GM12873 (cell line): ENCODE data around the gene PHF24.

Source experiments
- TF ChIP-seq, protein P1 (sequence below): IDR thresholded peaks from 2 replicates; pipeline ENCODE4 v1.5.1; 2012; ENCODE audit warnings: low read depth, mild to moderate bottlenecking, moderate library complexity, low read length, control low read depth; ENCODE audit not compliant: insufficient read depth; ENCODE audit errors: missing control alignments

PHF24 gene

DNA sequence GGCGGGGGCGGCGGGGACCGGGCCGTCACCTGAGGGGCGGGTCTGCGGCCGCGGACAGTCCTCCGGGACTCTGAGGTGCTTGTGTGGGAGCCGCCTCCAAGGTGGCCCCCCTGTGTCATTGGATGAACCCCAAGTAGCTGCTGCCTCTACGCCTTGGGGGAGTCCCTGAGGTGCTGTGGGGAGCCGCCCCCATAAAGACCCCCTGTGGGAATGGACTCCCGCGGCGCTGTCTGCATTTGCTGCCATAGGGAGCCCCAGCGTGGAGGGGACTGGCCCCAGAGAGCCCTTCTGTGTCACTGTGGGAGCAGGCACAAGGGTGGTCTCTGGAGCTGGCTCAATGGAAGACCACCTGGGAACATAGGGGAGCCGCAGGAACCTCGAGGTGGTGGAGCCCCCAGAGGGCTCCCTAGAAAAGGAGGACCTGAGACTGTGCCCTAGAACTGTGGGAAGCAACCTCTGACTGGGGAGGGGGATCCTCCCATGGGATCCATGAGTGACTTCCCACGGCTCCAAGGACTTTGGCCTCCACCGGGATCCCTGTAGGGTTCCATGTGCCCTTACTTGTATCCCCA lies 412 bp downstream of the PHF24 start:
- TF ChIP-seq, protein P1, sequence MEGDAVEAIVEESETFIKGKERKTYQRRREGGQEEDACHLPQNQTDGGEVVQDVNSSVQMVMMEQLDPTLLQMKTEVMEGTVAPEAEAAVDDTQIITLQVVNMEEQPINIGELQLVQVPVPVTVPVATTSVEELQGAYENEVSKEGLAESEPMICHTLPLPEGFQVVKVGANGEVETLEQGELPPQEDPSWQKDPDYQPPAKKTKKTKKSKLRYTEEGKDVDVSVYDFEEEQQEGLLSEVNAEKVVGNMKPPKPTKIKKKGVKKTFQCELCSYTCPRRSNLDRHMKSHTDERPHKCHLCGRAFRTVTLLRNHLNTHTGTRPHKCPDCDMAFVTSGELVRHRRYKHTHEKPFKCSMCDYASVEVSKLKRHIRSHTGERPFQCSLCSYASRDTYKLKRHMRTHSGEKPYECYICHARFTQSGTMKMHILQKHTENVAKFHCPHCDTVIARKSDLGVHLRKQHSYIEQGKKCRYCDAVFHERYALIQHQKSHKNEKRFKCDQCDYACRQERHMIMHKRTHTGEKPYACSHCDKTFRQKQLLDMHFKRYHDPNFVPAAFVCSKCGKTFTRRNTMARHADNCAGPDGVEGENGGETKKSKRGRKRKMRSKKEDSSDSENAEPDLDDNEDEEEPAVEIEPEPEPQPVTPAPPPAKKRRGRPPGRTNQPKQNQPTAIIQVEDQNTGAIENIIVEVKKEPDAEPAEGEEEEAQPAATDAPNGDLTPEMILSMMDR: no peak

- TF ChIP-seq, protein P1: no peak
These were observed 1.4 kb downstream of the PHF24 start for GRCh38 chr9:34959461-34959860.

DNA sequence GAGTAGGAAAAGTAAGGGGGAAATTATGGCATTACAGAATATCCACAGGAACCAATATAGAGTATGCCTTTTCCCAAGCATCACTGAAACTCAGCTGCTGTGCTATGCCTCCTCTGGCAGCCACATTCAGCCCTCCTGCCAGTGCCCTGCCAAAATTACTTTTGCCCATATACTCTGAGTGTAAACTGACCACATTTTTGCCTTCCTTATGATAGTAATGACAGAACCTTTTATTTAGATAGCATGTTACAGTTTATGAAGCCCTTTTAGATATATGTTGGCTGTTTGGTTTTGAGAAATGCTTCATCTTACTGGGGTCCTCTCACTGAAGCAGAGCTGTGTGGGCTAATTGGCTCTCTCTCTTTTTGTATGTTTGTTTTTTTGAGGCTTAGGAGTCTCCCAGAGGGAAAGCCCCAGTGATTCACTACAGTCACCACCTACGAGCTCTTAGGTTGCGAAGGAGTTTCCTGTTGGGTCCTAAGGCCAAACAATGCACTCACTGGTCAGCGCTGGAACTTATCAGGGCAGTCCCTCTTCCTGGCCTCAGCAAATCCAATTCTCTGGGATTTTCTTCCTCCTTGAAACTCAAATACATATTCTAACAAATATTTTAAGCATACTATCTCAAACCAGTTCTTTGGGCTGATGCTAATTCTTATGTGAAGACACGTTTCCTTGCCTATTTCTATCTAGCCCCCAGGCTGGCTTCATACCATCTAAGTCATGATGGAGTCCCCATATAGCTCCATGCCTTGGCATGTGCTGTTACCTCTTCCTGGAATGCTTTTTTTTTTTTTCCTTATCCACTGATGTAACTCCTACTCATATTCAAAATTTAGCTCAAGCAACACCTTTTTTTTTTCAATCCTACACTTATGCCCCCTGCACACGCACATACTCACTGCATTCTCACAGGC lies 3.7 kb downstream of the PHF24 start:
- TF ChIP-seq, protein P1: no peak

DNA sequence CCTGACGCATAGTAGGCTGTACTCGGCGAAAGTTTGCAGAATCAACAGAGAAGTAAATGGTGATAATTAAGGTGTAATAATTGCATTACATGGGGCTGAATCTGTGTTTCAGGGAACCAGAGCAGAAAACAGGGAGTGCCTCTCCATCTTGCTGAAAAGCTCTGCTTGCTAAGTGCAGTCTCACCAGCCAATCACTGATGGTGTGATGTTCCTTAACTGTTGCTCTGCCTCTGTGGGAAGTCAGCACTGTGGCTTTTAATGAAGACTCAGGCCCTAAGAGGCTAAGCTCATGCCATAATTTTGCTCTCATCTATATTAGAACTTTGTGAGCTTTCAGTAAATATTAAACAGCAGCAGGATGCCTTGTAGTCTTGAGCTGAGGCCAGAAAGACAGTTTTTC lies 4.5 kb downstream of the PHF24 start:
- TF ChIP-seq, protein P1: no peak

- TF ChIP-seq, protein P1: no peak
These were observed 5.5 kb downstream of the PHF24 start for GRCh38 chr9:34963552-34963951.

DNA sequence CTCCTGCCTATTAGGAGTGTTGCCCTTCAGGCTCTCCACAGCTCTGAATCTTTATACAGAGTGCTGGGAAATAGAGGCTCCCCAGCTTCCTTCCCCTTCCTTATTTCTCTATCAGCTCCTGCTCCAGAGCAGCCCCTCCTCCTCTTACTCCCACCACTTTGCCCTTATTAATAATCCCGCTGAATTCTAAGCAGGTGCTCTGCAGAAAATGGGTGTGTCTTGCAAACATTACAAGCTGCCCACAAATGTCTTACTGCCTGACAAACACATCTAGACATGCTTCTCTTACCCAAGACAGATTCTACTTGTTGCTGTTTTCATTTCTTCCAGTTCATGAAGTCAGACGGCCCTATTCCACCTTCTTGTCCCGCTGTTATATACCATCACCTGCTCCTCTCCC lies 6.4 kb downstream of the PHF24 start:
- TF ChIP-seq, protein P1: no peak

DNA sequence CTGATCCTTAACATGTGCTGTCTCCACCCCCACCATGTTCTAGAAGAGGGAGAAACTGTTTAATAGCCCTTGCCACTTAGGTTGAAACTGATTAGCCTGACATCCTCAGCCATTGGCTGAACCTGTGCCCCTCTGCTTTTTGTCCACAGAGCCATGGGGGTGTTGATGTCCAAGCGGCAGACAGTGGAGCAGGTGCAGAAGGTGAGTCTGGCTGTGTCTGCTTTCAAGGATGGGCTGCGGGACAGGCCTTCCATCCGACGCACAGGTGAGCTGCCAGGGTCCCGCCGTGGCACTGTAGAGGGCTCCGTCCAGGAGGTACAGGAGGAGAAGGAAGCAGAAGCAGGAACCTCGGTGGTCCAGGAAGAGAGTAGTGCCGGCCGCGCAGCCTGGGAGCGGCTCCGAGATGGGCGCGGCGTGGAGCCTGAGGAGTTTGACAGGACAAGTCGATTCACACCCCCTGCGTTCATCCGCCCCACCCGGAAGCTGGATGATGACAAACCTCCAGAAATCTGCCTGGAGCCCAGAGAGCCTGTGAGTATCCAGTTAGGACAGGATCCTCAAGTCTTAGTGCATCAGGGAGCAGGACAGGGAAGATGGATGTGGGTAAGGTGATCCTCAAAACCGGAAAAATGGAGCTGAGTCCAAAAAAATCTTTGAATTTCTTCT lies 13.2 kb downstream of the PHF24 start:
- TF ChIP-seq, protein P1: no peak
